T-helper 22 cell (primary cell): ENCODE results near the gene SLC25A11.

Experiments
- DNase-seq: peaks from one replicate; pipeline ENCODE4 v3.0.0-alpha.2; 2020; ENCODE audit warnings: low read depth

The SLC25A11 gene, protein sequence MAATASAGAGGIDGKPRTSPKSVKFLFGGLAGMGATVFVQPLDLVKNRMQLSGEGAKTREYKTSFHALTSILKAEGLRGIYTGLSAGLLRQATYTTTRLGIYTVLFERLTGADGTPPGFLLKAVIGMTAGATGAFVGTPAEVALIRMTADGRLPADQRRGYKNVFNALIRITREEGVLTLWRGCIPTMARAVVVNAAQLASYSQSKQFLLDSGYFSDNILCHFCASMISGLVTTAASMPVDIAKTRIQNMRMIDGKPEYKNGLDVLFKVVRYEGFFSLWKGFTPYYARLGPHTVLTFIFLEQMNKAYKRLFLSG

DNA sequence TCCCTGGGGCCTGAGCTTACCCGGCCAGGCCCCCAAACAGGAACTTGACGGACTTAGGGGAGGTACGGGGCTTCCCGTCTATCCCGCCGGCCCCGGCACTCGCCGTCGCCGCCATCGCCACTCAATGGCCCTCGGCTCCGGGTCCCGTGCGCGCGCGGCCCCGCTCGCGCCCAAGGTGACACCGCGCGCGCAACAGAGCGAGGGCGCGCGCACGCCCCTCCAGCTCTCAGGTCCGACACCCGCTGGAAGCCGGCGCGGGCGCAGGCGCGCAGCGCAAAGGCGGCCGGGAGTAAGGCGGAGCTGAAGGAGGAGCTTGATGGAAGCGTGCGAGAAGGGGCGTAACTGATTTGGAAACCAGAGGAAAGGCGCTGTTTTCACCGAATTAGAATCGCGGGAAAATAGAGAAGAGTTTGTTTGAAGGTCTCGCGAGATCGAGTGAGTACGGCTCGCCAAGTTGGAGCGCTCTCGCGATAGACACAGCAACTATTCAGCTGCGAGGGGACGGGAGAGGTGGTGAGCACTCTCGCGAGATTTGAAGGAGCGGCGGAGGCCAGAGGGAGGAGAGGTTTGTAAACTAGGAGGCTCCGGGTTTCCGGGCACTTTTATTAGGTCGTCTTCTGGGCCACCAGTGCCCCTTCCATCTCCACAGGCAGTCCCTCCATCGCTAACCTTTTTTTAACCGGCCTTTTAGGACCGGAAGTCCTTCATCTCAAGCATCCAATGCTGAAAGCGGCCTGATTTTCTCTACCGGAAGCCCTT lies at the start of gene SLC25A11, which contains the start of gene RNF167:
Gene SLC25A11 (minus strand): TSS at position 251 of the 759 bp plus-strand sequence. CDS start 136 bp downstream, at position 115.
Gene RNF167 (plus strand): TSS at position 473 of the 759 bp plus-strand sequence. CDS start 642 bp downstream, outside the sequence.
- peak; percentile 96 for DNase-seq

DNA sequence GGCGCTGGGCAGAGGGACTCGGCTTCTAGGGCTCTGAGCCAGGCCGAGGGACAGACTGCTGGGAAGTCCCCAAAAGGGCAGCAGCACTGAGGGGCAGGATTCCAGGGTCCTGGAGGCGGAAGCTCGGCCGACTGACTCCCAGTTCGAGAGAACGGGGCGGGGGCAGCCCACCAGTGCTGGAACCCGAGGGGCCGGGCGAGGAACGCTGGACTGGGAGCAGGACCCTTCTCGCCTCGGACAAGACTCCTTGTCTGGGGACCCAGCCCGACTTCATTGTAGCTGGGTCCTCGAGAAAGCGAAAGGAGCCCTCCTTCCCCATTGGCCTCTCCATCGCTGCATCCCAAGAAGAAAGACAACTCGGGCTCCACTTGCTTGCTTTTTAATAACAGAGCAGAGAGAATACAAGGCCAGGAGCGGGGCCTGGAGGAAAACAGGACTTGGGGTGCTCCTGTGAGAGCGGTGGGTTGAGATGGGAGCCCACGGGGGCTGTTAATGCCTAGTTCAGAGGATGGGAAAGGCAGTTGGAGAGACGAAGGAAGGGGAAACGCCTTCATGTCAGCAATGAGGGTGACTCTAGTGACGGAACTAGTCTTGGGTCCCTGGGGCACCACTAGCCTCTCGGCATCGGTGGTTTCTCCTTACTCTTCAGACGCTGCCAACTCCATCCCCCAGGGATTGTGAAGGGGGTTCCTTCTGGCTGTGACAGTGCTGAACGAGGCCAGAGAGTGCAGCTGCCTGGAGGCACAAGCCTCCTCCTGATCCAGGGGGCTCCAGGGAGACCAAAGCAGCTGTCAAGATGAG lies 48.1 kb upstream of the SLC25A11 start:
- no peak for DNase-seq

DNA sequence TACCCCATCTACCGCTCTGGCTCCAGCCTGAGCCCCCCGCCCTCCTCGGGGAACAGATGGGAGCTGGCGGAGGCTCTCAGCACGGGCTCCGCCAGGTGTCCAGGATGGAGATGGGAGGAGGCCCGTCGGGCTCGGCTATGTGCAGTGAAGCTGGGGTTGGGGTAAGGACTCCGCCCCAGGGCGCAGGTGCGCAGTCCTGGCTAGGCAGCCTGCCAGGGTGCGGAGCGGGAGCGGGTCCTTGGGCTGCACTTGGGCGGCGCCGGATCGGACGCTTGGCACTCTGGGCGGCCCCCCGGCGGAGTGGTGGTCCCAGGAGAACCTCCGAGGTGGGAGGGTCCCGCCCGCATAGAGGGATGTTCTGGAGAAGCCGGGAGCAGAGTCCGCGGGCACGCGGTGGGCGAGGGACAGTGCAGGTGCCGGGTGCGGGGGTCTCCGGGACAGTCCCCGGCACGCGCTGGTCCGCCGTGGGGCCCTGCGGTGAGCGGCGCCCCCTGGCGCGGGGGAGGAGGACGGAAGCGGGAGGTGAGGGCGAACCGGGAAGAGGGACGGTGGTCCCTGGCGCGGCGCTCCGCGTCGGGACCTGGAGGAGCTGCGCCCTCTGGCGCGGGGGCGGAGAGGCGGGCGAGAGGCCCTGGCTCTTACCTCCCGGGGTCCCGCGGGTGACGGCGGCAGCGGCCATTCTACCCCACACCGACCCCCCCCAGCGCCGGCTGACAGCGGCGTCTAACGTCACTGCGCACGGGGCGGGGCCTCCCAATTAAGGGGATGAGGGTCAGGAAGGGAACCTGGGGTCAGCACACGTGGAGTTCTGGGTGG lies 47.3 kb upstream of the SLC25A11 start, which contains the start of gene CAMTA2:
Gene CAMTA2 (minus strand): TSS at position 725 of the 816 bp plus-strand sequence. CDS start 1,453 bp downstream, outside the sequence.
- DNase-seq, result peak; percentile 88

DNA sequence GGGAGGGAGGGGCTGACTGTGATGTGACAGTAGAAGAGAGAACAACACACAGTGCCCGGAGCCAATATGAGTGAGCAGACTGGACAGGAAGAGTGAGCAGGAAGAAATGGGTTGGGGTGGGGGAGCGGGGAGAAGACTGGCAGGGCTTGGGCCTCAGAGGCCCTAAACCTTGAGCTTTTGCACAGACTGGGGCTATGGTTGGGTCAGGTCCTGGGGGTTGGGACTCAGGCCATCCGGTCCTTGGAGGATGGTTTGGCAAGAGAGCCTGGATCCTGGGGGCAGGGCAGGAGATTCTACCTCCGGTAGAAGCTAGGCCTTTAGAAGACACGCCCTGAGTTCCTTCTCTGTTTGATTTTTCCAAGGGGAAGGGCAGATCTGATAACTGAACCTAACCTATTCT lies 46.6 kb upstream of the SLC25A11 start:
- DNase-seq, result no peak

DNA sequence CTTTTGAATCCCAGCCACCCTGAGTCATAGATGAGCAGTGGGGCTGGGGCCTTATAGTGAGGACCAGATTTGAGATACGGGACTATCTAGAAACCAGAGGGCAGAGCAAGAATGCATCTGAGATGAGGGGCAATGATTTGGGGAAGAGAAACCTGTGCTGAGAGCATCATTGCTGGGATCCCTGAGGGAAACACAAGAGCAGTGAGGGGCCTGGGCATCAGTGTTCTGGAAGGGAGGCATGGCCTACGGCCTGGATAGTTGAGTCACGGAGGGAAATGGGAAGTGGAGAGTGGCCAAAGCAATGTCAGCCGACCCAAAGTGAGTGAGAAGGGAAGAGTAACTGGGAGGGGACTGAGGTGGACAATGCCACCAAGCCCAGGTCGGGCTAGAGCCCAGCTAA lies 42.5 kb upstream of the SLC25A11 start:
- no peak for DNase-seq

DNA sequence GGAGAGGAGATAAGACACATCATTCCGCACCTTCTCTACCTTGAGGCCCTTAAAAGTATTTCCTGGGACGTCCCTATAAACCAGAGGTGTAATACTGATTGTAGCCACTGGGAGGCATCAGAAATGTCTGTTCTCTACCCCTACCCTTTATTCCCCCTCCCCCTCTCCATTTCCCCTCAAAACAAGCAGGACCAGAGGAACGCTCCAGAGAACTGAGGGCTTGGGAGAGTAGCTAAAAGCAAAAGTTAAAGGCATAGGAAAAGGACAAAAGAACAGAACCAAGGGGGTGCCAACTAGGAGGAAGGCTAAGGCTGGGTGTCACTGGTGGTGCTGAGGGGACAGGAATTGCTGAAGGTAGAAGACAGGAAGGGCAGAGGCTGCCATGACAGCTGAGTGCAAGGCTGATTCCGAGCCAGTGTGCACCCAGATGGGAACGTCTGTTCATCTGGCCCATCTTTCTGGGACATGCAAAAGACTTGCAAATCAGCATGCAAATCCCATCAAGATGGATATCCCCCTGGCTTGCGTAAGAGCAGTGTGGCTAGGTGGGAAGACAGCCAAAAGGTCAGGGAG lies 40.9 kb upstream of the SLC25A11 start:
- no peak for DNase-seq

DNA sequence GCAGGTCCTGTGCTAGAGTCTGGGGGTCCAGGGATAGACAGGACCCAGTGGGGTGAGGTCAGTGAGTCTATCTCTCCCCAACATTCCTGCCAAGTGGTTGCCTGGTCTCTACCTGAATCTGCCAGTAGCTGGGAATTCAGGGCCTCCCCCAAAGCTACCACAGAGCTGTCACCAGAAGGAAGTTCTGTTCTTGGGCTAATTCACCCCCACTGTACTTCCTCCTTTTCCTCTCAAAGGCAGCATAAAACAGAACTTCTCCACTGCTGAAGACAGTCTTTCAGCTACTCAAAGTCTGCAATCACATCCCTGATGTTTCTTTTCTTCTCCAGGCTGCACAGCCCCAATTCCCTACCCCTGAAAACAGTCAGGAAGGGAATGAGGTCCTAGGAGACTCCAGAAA lies 38.9 kb upstream of the SLC25A11 start:
- no peak for DNase-seq

DNA sequence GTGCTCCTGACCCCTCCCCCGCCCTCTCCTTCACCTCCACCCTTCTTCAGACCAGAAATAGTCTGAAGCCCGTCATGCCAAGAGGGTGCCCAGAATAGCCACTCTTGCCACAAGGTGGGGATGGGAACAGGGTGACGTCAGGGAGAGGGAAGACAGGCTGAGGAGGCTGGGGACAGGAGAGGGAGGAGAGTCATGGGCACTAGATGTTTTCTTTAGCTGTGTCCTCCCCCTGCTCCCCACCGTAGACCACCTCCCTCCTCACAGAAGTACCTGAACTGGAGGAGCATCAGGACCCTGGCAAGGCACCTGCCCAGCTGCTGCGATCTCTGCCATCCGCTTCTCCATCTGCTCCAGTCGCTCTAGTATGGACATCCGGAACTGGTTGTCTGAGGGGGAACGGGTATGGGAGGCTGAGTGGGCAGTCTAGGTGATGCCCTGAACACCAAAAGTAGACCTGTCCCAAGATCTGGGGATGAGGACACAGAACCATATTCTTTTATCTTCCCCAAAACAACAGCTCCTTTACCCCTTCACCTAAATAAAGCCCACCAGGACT lies 34.3 kb upstream of the SLC25A11 start:
- no peak for DNase-seq

DNA sequence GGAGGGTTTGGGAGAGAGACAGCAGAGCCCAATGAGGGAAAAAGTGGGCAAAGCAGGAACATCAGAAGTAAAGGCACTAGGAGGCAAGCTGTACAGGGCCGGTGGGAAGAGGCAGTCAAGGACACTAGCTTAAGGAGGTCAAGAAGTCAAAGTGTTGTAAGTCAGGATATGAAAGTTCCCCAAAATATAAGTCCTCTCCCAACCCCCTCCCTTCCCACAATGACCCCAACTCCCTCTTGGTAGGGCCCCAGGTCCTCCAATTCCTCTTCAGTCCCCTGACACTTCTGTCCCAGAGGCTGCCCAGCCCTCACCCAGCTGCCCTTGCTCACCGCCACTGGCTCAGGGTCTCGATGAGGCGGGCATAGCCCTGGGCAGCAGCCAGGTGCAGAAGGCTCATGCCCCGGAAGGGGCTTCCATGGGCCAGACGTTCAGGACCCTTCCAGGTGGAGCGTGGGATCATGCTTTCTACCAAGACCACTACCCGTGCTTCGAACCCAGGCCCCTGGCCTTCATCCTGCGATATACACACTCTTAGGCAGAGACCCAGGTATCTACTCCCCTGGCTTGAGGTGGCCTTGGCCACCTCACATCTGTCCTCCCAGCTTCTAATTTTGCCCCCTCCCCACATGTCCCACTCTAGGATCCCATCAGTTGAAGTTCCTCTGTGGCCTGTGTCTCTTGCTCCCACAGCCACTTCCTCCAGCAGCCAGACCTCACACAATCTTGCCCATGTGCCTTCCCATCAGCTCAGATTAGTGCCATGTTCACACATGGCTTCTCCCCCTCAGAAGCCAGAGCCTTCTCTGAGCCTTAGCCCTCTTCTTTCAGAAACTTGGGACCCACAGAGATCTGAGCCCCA lies 33.6 kb upstream of the SLC25A11 start:
- no peak for DNase-seq

DNA sequence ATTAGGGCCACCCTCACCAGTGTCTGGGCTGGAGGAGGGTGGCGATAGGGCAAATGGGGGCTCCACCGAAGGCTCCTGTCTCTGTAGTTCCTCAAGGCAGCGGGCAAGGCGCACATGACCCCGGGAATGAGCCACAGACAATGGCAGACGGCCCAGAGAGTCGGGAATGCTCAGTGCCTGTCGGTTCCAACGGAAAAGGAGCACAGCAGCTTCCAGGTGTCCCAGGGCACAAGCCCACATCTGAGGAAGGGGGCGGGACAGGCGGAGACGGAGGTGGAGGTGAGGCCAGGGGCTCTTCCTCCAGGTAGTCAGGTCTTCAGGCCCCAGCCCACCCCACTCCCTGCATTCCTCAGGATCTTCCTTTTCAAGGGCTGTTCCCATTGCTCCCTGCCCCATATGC lies 32.9 kb upstream of the SLC25A11 start:
- no peak for DNase-seq

DNA sequence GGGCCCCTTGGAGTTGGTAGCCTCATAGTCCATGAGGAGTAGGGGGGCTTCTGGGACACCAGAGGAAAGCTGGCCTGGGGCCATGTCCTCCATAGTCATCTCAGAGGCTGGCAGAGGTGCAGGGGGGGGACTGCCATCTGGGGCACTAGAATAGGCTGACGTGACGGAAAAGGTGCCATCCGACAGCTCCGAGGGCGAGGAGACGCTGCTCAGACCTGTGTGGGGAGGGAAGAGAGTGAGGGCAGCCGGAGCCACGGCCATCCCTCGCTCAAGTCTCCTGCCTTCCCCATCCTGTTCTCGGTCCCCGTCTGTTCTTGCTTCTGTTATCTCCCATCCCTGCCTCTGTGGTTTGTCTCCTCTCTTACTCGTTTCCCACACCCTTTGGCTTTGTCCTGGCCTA lies 32.5 kb upstream of the SLC25A11 start:
- DNase-seq, result no peak

DNA sequence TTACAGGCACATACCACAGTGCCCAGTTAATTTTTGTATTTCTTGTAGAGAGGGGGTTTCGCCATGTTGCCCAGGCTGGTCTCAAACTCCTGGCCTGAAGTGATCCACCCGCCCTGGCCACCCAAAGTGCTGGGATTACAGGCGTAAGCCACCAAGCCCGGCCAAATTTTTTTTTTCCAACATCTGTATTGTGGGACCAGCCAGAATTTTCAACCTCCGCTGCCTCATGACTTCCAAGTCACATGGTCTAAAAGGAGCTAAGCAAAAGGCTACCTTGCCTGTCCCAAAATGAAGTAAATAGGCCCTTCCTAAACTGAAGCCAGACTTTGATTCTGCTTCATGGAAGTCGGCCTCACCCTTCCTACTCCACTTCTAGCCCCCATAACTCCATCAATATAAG lies 32.0 kb upstream of the SLC25A11 start:
- DNase-seq, result no peak

DNA sequence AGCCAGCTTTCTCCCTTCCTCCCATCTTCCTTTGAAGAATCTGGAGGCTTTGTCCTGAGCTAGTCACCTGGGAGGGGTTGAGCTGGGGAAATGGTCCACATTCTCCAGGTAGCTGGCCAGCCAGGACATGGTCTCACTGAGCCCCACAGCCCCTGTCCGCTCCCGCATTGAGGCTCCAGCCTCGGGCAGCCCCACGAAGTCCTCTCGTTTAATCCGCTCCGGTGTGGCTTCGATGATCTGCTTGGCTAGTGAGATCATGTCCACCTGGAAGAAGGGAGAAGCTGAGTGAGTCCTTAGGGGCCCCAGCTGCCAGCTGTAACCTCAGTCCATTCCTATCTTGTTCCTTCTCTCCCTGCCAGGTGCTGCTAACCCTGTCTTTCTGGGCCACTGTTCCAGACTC lies 30.4 kb upstream of the SLC25A11 start:
- no peak for DNase-seq

DNA sequence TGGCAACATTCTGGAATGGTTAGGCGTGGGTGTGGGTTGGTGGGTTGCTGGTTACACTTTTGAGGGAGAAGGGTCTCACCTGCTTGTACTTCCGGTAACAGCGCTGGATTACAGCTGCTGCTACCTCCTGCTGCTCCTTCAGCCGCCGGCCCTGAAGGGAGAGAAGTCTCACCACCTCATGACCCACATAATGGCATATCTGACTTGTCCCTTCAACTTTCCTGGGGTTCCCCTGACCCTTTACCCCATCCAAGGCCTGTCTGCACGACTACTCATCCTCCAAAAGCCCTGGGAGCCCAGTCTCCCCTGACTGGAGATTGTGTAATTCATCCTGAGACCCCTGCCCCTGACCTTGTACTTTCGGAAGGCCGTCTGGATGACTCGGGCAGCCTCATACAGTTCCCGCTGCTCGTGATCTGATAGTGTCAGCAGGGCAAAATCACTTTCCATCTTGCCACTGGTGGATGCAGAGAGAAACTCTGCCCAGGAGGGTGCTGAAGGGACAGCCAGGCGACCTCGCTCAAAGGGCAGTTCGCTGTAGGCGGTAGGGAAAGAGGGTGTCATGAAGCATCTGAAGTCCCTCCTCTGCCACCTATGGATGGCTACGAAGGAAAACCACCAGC lies 29.8 kb upstream of the SLC25A11 start:
- no peak for DNase-seq

DNA sequence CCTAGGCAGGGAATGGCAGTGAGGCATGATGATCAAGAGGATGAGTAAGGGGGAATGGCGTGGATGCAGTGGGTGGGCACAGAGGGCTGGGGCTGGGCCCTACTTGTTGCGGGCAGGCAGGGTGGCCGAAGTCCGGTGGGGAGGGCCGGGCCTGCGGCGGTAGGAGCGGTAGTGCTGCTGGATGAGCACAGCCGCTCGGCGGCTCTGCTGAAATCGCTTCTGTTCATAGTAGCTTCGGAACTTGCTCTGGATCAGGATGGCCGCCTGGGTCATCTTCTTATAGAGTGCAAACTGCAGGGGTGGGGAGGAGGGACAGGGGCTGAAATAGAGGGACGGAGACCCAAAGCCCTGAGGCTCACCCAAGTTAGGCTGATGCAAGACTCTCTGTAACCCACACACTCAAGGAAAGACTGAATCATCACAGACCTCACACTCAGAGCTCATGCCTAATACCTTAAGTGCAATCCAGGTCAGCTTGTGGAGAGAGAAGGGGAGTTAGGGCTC lies 29.3 kb upstream of the SLC25A11 start:
- no peak for DNase-seq

DNA sequence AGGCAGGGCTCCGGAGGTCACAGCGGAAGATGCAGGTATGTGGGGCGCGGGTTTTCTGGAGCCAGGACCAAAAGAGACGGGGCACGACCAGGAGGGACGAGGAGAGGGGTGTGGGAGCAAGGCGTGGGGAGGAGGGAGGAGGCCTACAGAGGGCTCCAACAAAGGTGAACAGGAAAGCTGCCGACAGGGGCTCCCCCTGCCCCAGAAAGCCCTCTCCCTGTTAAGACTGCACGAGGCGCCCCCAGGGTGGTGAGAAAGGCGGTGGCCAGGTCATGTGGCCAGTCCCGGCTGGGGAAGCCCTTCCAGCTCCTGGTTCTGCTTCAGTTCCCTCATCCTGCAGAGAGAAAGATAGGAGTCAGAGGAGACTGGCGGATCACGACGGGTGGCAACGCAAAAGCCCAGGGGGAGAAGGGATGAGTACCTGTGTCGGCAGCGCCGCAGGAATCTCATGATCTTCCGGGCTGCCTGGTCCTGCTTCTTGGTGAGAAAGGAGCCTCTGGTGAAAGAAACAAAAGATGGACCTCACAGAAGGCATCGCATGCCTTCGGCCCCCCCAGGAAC lies 28.7 kb upstream of the SLC25A11 start:
- no peak for DNase-seq

DNA sequence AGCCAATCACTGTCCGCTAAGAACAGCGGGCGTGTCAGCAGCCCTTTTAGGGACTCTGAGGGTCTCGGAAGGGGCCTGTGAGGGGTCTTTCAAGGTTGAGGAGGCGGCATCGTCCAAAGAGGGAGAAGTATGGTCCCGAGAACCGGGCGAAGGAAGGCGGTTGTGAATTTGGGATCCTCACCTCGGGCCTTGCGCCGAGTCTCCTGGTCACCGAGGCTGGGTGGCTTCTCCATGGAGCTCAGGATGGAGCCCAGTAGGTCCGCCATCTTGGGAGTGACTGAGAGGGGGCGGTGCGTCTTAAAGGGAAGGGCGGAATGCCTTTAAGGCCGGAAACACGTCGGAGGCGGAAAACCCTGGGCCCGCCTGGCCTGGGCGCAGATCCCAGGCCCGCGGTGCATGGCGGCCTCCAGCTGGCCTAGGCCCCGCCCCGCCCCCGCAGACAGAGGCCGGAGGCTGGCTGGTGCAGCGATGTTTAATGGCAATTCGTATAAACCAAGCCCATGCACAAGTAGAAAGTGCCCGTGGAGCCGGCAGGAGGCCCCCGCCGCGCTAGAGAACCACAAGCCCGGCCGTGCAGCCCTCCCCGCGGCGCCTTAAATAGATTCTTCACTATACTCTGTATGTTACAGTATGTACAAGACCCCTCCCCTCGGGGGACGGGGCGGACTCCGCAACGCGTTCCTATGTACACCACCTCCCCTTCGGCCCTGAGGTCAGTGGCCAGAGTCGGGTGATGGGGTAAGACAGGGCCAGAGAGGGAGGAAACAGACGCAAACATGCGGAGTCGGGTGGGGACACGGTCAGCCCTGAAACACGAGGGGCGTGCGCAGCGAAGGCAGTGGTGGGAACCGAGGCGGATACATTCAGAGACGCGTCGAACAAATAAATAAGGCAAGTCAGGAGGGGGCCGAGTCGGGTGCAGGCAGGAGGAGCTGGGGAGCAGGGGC lies 28.0 kb upstream of the SLC25A11 start, which contains the start of gene SPAG7:
Gene SPAG7 (minus strand): TSS at position 279 of the 947 bp plus-strand sequence. CDS start 13 bp downstream, at position 266.
- peak; percentile 87 for DNase-seq
